Stimulated activated CD4-positive, alpha-beta T cell treated with anti-CD3 and anti-CD28 coated beads, Interleukin-15, amount 100 ng/mL, for 1 hour (primary cell): Measurements from ENCODE around the gene RABGEF1.
"Not testable (repeated sequence)": the region's sequence is repeated elsewhere in the genome, so short reads cannot be mapped to it uniquely, and the experiment has no call there.

Experiments
- DNase-seq, 2 donors: peaks; one replicate each; pipeline ENCODE4 v3.0.0-alpha.2; 2020; ENCODE audit warnings: low read depth in 1 of 2, low spot score in 1 of 2

RABGEF1 gene

DNA sequence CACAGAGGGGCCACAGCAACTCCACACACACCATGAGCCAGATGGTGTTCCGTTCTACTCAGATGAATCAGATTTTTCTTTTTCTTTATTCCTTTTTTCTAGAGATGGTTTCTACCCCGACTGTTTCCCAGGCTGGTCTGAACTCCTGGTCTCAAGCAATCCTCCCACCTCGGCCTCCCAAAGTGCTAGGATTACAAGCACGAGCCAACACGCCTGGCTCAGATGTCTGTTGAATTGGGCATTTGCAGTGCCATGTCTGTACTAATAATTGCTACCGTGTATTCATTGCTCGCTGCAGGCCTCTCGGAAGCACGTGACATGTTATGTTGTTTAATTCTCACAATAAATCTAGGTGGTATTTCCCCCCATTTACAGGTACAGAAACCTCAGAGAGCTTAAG lies 67.2 kb downstream of the RABGEF1 start:
- DNase-seq: no peak

DNA sequence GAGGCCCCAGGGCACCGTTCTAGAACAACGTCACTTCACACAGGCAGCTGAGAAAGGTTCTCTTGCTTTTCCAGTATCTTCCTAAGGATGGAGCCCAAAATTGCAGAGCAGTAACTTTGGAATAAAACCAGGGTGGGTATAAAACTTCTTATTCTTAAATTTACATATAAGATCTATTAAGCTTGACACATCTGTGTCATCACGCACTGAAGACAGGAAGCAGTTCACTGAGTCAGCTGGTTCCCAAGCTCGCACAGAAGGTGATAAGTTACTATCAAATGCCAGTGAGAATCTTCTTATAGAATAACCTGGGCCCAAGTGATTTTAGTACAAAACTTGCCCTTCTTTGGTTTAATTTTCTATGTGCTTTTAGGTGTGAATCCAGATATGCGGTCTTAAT lies 70.2 kb downstream of the RABGEF1 start:
- no peak for DNase-seq

DNA sequence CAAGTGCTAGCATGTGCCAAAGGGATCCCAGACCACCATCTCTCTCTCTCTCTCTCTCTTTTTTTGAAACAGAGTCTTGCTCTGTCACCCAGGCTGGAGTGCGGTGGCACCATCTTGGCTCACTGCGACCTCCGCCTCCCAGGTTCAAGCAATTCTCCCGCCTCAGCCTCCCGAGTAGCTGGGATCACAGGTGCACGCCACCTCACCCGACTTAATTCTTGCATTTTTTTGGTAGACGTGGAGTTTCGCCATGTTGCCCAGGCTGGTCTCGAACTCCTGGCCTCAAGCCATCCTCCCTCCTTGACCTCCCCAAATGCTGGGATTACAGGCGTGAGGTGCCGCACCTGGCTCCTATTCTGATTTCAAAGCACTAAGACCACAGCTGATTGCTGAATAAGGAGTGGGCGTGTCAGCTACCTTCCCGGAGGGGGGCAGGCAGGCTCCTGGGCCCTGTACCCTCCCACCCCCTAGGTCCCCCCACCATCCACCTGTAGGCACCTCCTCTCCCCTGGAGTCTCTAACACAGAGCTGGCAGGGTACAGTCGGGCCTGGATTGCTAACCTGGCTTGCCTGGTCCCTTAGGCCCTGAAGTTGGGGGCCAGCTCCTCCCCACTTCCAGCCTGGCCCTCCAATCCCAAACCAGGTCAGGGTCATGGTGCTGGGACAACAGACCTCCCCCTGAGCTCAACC lies 74.8 kb downstream of the RABGEF1 start:
- DNase-seq: not testable (repeated sequence)

DNA sequence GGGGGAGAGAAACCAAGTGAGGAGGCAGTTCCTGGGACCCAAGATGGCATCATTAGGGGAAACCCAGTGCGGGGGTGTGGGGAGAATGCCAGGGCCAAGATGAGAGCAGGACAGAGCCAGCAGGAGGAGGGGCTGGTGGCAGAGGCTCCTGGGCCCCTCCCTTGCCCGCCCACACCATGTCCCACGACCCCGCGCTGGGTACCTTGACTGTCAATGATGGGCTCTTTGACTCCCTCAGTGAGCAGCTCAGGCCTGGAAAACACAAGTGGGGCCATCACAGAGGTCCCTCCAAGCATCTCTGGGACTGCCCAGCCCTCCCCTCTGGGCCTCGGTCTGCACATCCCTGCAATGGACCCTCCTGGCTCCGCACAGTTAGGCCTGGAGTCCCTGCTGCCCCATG lies 75.4 kb downstream of the RABGEF1 start:
- no peak for DNase-seq

DNA sequence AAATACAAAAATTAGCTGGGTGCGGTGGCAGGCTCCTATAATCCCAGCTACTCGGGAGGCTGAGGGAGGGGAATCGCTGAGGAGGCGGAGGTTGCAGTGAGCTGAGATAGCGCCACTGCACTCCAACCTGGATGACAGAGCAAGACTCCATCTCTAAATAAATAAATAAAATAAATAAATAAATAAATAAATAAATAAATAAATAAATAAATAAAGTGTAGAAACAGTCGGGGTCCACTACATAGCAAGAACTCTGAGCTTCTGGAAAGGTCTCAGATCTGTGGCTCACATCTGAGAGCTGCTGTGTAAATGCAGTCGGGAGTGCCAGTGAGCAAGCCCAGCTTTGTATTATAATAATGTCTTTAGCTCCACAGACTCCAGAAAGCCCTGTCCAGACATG lies 76.1 kb downstream of the RABGEF1 start:
- not testable (repeated sequence) for DNase-seq

DNA sequence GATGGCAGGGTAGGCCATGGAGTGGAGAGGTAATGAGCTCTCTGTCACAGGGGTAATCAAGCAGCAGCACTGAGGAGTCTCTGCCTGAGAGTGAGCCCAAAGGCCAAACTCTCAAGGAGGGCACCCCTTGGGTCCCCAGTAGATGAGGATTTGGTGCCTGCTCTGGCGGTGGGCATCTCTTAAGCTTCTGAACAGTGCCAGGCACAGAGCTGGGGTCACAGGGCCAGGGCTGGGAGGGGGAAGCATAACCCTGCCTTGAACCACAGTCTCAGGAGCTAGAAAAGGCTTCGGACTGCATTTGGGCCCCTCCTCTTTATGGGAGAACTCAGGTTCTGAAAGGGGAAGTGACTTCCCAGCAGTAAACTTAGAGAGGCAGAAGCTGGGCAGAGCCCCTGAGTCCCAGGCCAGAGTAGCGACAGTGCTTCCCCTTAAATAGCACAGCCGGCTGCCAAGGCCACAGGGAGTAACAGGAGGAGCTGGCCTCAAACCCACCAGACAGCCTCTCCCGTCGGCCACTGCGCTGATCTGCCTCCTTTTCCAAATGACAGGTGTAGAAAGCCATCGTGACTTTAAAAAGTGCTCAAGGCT lies 76.8 kb downstream of the RABGEF1 start:
- DNase-seq: not testable (repeated sequence)

DNA sequence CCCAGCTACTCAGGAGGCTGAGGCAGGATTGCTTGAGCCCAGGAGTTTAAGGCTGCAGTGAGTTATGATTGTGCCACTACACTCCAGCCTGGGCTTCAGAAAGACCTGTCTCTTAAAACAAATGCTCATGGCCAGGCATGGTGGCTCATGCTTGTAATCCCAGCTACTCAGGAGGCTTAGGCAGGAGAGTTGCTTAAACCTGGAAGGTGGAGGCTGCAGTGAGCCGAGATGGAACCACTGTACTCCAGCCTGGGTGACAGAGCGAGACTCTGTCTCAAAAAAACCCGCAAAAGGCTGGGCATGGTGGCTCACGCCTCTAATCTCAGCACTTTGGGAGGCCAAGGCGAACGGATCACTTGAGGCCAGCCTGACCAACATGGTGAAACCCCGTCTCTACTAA lies 77.4 kb downstream of the RABGEF1 start:
- DNase-seq: not testable (repeated sequence)

DNA sequence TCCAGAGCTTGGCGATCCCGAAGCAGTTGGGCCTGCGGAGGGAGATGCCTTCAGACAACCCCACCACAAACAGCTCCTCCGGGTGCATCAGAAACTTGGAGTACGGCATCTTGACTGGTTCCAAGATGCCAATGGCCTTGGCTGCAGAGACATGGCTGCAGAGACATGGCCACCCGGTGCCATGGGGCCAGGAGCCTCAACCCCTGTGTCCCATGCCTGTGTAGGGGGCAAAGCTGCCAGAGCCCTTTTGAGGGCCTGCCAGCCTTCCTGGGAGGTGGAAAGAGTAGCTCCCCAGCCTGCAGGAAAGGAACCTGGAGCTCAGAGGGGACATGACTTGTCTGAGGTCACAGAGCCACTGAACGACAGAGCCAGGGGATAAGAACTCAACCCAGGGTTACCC lies 83.5 kb downstream of the RABGEF1 start:
- no peak for DNase-seq

DNA sequence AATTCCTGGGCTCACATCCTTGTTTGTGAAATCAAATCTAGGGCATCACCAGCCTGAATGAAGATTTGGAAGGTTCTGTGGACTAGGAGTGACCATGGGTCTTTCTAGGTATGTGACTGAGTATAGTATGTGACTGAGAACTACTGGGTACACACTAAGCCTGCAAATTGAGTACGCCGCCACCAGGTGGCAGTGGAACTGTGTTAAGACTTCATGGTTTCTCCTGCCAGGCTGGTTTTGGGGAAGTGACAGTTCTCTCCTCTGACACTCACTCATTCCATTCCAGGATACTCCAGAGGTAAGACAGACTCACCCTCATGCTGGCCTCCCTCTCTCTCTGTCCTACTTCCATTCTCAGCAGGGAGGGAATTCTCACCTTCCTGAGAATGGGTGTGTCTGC lies 85.0 kb downstream of the RABGEF1 start:
- DNase-seq: not testable (repeated sequence)

DNA sequence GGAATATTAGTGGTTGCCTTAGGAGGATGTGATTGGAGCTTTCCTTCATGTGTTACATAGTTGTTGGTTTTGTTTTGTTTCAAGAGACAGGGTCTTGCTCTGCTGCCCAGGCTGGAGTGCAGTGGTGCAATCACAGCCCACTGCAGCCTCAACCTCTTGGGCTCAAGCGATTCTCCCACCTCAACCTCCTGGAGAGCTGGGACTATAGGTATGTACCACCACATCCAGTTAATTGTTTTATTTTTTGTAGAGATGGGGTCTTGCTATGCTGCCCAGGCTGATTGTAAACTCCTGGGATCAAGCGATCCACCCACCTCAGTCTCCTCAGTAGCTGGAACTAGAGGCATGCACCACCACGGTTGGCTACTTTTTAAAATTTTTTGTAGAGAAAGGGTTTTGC lies 86.1 kb downstream of the RABGEF1 start:
- DNase-seq: no peak

DNA sequence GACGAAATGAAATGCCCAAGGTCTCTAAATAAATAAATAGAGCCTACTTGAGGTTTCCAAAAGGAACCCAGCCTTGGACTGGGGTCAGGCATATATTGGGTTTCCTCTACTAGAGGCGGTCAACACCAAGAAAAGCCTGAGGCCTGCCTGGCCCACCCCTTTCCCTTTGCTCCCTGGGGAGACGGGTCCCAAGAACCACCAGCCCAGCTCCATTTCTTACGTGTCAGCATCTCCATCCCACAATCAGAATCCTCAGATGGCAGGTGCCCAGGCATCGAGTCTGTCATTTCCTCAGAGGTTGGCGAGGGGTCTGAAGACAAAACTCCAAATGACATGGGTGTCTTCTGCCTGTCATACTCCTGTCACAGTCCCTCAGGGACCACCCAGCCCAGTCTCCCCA lies 90.4 kb downstream of the RABGEF1 start:
- DNase-seq: not testable (repeated sequence)

DNA sequence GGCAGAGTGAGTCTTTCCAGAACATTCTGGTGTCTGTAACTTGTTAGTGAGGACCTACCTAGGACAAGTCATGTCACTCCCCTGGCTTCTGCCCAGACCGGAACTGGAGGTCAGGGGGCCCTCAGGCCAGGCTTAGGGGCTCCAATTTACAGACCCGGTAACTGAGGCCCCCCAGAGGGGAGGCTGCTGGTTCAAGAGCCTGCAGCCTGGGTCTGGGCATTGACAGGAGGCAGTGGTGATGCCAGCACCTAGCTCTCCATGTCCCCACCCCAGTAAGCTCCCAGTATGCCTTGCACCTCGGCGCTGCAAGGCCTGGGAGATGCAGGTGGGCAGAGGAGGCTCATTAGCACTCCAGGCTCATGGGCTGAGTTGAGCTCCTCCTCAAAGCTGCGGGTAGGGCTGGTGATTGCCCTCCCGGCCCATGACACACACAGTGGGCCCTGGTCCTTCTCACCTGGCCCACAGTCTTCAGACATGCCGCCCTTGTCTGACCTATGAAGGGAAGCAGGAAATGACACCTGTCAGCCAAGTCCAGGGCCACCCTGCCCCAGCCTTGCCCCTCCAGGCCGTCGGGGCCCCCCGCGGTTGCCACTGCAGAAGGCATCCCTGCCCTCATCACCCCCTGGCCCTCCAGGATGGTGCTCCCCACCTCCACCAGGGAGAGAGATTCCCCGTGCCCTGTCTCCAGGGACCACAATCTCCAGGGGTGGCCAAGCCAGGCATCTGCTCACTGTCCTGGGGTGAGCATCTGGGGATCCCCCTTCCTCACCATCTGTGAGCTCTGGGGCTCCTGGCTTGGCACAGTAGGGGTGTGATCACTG lies 92.2 kb downstream of the RABGEF1 start:
- no peak for DNase-seq

DNA sequence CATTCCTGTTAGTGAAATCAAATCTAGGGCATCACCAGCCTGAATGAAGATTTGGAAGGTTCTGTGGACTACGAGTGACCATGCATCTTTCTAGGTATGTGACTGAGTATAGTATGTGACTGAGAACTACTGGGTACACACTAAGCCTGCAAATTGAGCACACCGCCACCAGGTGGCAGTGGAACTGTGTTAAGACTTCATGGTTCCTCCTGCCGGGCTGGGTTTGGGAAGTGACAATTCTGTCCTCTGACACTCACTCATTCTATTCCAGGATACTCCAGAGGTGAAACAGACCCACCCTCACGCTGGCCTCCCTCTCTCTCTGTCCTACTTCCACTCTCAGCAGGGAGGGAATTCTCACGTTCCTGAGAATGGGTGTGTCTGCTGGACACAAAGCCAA lies 96.5 kb downstream of the RABGEF1 start:
- DNase-seq: no peak

DNA sequence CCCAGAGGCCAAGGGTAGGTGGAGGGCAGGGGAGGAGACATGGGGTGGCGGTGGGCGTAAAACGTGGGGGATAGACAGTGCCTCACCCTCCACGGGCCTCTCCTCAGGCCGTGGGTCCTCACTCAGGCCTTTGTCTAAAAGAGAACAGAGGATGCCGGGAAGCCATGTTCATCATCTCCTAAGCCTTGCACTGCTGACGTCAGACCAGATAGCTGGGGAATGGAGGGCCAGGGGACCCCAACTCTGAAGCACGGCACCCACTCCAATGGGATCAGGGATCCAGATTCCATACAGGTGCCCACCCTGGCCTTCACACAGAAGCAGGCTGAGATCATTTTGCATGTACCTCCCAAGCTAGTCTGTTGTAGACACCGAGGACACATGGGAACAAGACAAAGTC lies 97.1 kb downstream of the RABGEF1 start:
- DNase-seq: no peak

DNA sequence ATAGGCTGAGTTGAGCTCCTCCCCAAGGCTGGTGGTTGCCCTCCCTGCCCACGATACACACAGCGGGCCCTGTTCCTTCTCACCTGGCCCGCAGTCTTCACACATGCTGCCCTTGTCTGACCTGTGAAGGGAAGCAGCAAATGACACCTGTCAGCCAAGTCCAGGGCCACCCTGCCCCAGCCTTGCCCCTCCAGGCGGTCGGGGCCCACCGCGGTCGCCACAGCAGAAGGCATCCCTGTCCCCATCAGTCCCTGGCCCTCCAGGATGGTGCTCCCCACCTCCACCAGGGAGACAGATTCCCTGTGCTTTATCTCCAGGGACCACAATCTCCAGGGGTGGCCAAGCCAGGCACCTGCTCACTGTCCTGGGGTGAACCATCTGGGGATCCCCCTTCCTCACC lies 99.3 kb downstream of the RABGEF1 start:
- DNase-seq: no peak

DNA sequence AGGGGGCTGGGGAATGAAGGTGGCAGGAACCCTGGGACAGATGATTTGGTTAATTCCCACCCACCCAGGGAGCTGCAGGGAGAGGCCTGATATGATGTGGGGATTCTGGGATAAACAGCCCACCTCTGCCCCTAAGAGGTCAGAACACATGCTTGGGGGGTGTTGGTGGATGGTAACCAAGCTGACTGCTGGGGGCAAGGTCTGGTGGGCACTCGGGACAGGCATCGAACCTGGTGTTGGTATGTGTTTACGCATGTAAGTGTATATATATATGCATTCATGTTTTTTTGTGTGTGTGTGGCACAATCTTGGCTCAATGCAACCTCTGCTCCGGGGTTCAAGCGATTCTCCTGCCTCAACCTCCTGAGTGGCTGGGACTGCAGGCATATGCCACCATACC lies 99.8 kb downstream of the RABGEF1 start:
- no peak for DNase-seq

DNA sequence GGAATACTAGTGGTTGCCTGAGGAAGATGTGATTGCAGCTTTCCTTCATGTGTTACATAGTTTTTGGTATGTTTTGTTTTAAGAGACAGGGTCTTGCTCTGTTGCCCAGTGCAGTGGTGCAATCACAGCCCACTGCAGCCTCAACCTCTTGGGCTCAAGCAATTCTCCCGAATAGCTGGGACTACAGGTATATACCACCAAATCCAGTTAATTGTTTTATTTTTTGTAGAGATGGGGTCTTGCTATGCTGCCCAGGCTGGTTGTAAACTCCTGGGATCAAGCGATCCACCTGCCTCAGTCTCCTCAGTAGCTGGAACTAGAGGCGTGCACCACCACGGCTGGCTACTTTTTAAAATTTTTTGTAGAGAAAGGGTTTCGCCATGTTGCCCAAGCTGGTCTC lies 101.4 kb downstream of the RABGEF1 start:
- no peak for DNase-seq

DNA sequence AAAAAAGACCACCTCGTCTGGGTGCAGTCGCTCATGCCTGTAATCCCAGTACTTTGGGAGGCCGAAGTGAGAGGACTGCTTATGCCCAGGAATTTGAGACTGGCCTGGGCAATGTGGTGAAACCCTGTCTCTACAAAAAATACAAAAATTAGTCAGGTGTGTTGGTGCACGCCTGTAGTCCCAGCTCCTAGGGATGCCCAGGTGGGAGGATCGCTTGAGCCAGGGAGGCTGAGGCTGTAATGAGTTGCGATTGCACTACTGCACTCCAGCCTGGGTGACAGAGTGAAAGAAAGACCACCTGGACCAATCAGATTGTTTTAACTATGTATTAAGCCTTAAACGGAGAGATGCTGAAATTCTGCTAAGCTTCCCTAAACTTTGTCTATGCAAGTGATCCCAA lies 103.0 kb downstream of the RABGEF1 start:
- not testable (repeated sequence) for DNase-seq

DNA sequence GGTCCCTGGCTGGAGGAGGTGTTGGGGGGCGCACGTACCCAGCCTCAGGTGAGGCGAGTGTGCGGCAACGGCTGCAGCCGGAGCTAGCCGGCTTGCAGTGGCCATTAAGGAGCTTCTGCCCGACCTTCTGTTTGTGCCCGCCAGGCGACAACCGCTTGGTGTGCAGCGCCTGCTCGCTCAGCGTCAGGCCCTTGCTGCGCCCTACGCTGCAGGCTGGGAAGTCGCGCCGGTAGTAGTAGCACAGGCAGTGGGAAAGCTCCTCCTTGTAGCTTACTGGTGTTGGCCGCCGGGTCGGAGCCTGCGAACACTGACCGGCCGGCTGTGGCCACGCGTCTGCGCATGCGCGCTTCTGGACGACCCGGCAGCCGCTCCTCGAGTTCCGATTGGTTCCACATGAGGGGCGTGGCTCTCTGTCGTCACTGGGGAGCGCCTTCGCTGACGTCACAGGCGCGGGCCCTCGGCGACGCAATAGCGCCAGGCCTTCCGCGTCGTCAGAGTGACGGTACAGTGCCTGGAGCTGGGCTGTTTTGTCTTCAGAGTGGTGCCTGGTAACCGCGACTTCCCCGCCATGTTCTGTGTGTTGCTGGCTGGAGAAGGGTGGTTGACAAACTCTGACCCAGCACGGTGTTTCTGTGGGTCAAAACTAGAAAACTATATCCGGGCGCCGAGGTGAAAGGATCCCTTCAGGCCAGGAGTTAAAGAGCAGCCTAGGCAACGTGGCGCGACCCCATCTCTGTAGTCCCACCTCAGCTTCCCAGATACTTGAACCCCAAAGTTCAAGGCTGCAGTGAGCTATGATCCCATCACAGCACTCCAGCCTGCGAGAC lies 104.2 kb downstream of the RABGEF1 start:
- peak; percentile 97 to 98 for DNase-seq

DNA sequence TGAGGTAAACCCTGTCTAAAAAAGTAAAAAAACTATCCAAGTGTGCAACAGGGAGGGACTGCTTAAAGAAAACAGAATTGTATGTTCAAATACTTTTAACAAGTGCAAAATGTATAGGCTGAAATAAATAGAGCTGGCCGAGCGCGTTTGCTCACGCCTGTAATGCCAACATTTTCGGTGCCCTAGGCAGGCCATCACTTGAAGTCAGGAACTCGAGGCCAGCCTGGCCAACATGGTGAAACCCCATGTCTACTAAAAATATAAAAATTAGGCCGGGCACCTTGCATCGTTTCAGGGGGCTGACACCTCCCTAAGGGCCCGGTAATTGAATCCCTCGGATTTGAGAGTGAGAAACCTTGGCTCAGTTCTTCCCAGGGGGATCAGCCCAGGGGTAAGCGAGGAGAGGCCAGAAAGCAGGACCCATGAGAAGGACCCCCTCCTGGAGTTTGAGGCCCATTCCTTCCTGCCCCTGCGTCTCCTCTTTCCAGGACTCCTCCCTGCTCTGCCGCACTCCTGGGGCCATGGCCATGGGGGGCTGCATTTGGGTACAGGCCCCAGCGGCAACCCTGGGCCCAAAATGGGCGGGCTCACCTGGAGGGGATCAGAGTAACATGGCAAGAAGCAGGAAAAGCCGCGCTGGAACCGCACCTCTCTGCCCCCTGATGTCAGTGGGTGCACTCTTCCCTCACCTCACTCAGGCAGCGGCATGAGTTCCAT lies 105.0 kb downstream of the RABGEF1 start:
- DNase-seq: no peak

DNA sequence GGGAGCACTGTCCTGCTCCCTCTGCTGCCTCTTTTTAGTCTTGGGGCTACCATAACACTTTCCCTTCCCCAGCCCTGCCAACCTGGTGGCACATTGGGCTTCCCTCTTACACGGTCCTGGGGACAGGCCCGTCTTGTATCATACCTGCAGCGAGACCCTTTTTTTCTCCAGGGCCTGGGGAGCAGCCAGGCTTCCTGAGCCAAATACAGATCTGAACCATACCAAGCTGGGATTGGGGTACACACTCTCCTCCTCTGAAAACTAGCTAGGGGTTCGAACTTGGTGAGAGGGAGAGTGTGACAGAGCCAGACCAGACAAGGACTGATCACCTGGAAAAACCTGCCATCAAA lies 105.5 kb downstream of the RABGEF1 start:
- not testable (repeated sequence) for DNase-seq
